HEK293 (cell line): ENCODE results near the gene PNPLA5.

Experiments used
- CTCF ChIA-PET: fragments of 350-600 bp; formaldehyde crosslinking; extraction: SDS; loops from one replicate; lab custom pipeline; 2021; ENCODE audit warnings: antibody characterized with exemption; lab: Yijun Ruan, JAX
- POLR2A ChIA-PET: fragments of 300-600 bp; formaldehyde crosslinking; extraction: SDS; loops from one replicate; lab custom pipeline; 2020; ENCODE audit warnings: antibody characterized with exemption, inconsistent platforms; lab: Yijun Ruan, JAX
- H3K27ac ChIP-seq: fragments of 200-500 bp; sonication (Bioruptor generic); 2 replicates; pipeline ENCODE4 v1.5.1; 2014; ENCODE audit warnings: low read depth, low read length, control low read depth, inconsistent platforms; ENCODE audit errors: extremely low read depth
- H3K36me3 ChIP-seq, 2 experiments: fragments of 200-500 bp in 1 of 2; sonication (Bioruptor generic) in 1 of 2; 1 replicate in 1 of 2; 2 replicates in 1 of 2; pipeline ENCODE4 v1.5.1; 2014 to 2017; ENCODE audit warnings: inconsistent platforms in 2 of 2, low read length in 2 of 2; ENCODE audit not compliant: control insufficient read depth in 2 of 2, insufficient read depth in 1 of 2
- H3K4me1 ChIP-seq: fragments of 200-500 bp; sonication (Bioruptor generic); 2 replicates; pipeline ENCODE4 v1.5.1; 2014; ENCODE audit warnings: mild to moderate bottlenecking, low read length, inconsistent platforms; ENCODE audit not compliant: control insufficient read depth, insufficient read depth
- H3K4me3 ChIP-seq: 2 replicates; pipeline ENCODE4 v1.5.1; 2011; ENCODE audit warnings: low read depth, mild to moderate bottlenecking, control low read depth, low read length, moderate library complexity
- H3K9me3 ChIP-seq: fragments of 200-500 bp; sonication (Bioruptor generic); 2 replicates; pipeline ENCODE4 v1.5.1; 2014; ENCODE audit warnings: low read depth, low read length, inconsistent platforms; ENCODE audit not compliant: control insufficient read depth, insufficient read depth
- GLI4 ChIP-seq: fragments of 450-650 bp; formaldehyde crosslinking; IDR thresholded peaks from 2 replicates; pipeline ENCODE4 v1.5.1; 2016; ENCODE audit warnings: missing biosample characterization, missing genetic modification characterization
- HOXC10 ChIP-seq: sonication (generic); formaldehyde crosslinking; IDR thresholded peaks from 2 replicates; pipeline ENCODE4 v1.8.1; 2023; ENCODE audit warnings: mild to moderate bottlenecking, missing genetic modification reagents
- INSM2 ChIP-seq: fragments of 450-650 bp; formaldehyde crosslinking; IDR thresholded peaks from 2 replicates; pipeline ENCODE4 v1.5.1; 2016; ENCODE audit warnings: missing biosample characterization, missing genetic modification characterization
- KLF1 ChIP-seq: fragments of 450-650 bp; formaldehyde crosslinking; IDR thresholded peaks from 2 replicates; pipeline ENCODE4 v1.5.1; 2016; ENCODE audit warnings: missing biosample characterization, missing genetic modification characterization
- KLF10 ChIP-seq: fragments of 450-650 bp; IDR thresholded peaks from 2 replicates; pipeline ENCODE4 v1.5.1; 2018; ENCODE audit warnings: missing biosample characterization, mild to moderate bottlenecking, missing genetic modification characterization
- SP2 ChIP-seq: fragments of 450-650 bp; formaldehyde crosslinking; IDR thresholded peaks from 2 replicates; pipeline ENCODE4 v1.5.1; 2016; ENCODE audit warnings: missing biosample characterization, missing genetic modification characterization
- ZBTB1 ChIP-seq: fragments of 450-650 bp; formaldehyde crosslinking; IDR thresholded peaks from 2 replicates; pipeline ENCODE4 v1.5.1; 2016; ENCODE audit warnings: missing biosample characterization, missing genetic modification characterization
- ZBTB11 ChIP-seq: fragments of 450-650 bp; formaldehyde crosslinking; conservative IDR thresholded peaks from 2 replicates; pipeline ENCODE4 v1.5.1; 2016; ENCODE audit warnings: low read depth, missing biosample characterization, missing genetic modification characterization
- ZNF146 ChIP-seq: fragments of 450-650 bp; formaldehyde crosslinking; IDR thresholded peaks from 2 replicates; pipeline ENCODE4 v1.5.1; 2016; ENCODE audit warnings: missing biosample characterization, missing genetic modification characterization
- ZNF341 ChIP-seq: fragments of 450-650 bp; formaldehyde crosslinking; IDR thresholded peaks from 2 replicates; pipeline ENCODE4; 2016; ENCODE audit warnings: low read depth, missing biosample characterization, missing genetic modification characterization
- ZNF350 ChIP-seq: fragments of 450-650 bp; formaldehyde crosslinking; IDR thresholded peaks from 2 replicates; pipeline ENCODE4 v1.5.0; 2017; ENCODE audit warnings: missing biosample characterization, mild to moderate bottlenecking, missing genetic modification characterization
- ZNF394 ChIP-seq: fragments of 450-650 bp; formaldehyde crosslinking; IDR thresholded peaks from 2 replicates; pipeline ENCODE4 v1.5.1; 2016; ENCODE audit warnings: missing biosample characterization, missing genetic modification characterization, mild to moderate bottlenecking, moderate library complexity, borderline replicate concordance
- ZNF501 ChIP-seq: fragments of 450-650 bp; formaldehyde crosslinking; IDR thresholded peaks from 2 replicates; pipeline ENCODE4 v1.5.1; 2016; ENCODE audit warnings: missing biosample characterization, missing genetic modification characterization
- ZNF660 ChIP-seq: fragments of 450-650 bp; IDR thresholded peaks from 2 replicates; pipeline ENCODE4 v1.5.1; 2018; ENCODE audit warnings: missing biosample characterization, mild to moderate bottlenecking, missing genetic modification characterization
- ZNF747 ChIP-seq: fragments of 450-650 bp; formaldehyde crosslinking; IDR thresholded peaks from 2 replicates; pipeline ENCODE4 v1.5.1; 2016; ENCODE audit warnings: missing biosample characterization, missing genetic modification characterization
- ZNF792 ChIP-seq: fragments of 450-650 bp; formaldehyde crosslinking; IDR thresholded peaks from 2 replicates; pipeline ENCODE4 v1.5.1; 2016; ENCODE audit warnings: missing biosample characterization, missing genetic modification characterization
- ZNF843 ChIP-seq: fragments of 450-650 bp; formaldehyde crosslinking; IDR thresholded peaks from 2 replicates; pipeline ENCODE4 v1.5.1; 2016; ENCODE audit warnings: missing biosample characterization, missing genetic modification characterization
- TF ChIP-seq, protein P1 (sequence below): fragments of 450-650 bp; formaldehyde crosslinking; conservative IDR thresholded peaks from 2 replicates; pipeline ENCODE4 v1.5.1; 2016; ENCODE audit warnings: low read depth, missing biosample characterization, missing genetic modification characterization
- TF ChIP-seq, protein P2 (sequence below): fragments of 450-650 bp; formaldehyde crosslinking; IDR thresholded peaks from 2 replicates; pipeline ENCODE4 v1.5.1; 2016; ENCODE audit warnings: missing biosample characterization, missing genetic modification characterization
- TF ChIP-seq, protein P3 (sequence below): fragments of 450-650 bp; formaldehyde crosslinking; IDR thresholded peaks from 2 replicates; pipeline ENCODE4 v1.5.1; 2017; ENCODE audit warnings: missing biosample characterization, missing genetic modification characterization

PNPLA5 gene

GRCh38 chr22:43840851-43841250 lies 51.0 kb downstream of the PNPLA5 start:
- Histone ChIP-seq H3K4me3 (no peak overlapping the region), H3K27ac (no peak overlapping the region), H3K36me3 (peaks cover 0 to 31% of the 10 kb centered on the region in 2 experiments; a peak in 1 of 3 replicates), H3K4me1 (no peaks in the 10 kb centered on the region), H3K9me3 (no peaks in the 10 kb centered on the region)
- ChIA-PET CTCF (no interaction called here), POLR2A (interaction anchor here (1.0 kb wide), 1 partner anchor 29 kb away, joined by 3 read pairs; the partner anchor contains the start of gene EFCAB6)
- TF ChIP-seq ZNF660 (tag by site-specific recombination) (no peak), ZNF350 (tag by site-specific recombination) (no peak), KLF10 (tag by site-specific recombination) (no peak), ZNF501 (tag by site-specific recombination) (no peak), HOXC10 (no peak), ZBTB1 (tag by site-specific recombination) (no peak), ZNF843 (tag by site-specific recombination) (no peak), ZNF146 (no peak), ZNF341 (tag by site-specific recombination) (no peak), ZNF747 (tag by site-specific recombination) (no peak), INSM2 (tag by site-specific recombination) (no peak), SP2 (tag by site-specific recombination) (no peak), KLF1 (tag by site-specific recombination) (no peak), ZNF792 (tag by site-specific recombination) (no peak), ZBTB11 (tag by site-specific recombination) (no peak), ZNF394 (no peak), GLI4 (tag by site-specific recombination) (no peak)
- TF ChIP-seq, protein P1, sequence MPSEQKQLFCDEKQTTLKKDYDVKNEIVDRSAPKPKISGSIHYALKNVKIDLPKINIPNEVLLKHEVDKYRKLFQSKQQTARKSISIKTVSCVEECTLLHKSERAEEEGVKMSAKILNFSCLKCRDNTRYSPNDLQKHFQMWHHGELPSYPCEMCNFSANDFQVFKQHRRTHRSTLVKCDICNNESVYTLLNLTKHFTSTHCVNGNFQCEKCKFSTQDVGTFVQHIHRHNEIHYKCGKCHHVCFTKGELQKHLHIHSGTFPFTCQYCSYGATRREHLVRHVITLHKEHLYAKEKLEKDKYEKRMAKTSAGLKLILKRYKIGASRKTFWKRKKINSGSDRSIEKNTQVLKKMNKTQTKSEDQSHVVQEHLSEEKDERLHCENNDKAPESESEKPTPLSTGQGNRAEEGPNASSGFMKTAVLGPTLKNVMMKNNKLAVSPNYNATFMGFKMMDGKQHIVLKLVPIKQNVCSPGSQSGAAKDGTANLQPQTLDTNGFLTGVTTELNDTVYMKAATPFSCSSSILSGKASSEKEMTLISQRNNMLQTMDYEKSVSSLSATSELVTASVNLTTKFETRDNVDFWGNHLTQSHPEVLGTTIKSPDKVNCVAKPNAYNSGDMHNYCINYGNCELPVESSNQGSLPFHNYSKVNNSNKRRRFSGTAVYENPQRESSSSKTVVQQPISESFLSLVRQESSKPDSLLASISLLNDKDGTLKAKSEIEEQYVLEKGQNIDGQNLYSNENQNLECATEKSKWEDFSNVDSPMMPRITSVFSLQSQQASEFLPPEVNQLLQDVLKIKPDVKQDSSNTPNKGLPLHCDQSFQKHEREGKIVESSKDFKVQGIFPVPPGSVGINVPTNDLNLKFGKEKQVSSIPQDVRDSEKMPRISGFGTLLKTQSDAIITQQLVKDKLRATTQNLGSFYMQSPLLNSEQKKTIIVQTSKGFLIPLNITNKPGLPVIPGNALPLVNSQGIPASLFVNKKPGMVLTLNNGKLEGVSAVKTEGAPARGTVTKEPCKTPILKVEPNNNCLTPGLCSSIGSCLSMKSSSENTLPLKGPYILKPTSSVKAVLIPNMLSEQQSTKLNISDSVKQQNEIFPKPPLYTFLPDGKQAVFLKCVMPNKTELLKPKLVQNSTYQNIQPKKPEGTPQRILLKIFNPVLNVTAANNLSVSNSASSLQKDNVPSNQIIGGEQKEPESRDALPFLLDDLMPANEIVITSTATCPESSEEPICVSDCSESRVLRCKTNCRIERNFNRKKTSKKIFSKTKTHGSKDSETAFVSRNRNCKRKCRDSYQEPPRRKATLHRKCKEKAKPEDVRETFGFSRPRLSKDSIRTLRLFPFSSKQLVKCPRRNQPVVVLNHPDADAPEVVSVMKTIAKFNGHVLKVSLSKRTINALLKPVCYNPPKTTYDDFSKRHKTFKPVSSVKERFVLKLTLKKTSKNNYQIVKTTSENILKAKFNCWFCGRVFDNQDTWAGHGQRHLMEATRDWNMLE, result no peak
- TF ChIP-seq, protein P2, sequence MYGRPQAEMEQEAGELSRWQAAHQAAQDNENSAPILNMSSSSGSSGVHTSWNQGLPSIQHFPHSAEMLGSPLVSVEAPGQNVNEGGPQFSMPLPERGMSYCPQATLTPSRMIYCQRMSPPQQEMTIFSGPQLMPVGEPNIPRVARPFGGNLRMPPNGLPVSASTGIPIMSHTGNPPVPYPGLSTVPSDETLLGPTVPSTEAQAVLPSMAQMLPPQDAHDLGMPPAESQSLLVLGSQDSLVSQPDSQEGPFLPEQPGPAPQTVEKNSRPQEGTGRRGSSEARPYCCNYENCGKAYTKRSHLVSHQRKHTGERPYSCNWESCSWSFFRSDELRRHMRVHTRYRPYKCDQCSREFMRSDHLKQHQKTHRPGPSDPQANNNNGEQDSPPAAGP (tag by site-specific recombination), result no peak
- TF ChIP-seq, protein P3, sequence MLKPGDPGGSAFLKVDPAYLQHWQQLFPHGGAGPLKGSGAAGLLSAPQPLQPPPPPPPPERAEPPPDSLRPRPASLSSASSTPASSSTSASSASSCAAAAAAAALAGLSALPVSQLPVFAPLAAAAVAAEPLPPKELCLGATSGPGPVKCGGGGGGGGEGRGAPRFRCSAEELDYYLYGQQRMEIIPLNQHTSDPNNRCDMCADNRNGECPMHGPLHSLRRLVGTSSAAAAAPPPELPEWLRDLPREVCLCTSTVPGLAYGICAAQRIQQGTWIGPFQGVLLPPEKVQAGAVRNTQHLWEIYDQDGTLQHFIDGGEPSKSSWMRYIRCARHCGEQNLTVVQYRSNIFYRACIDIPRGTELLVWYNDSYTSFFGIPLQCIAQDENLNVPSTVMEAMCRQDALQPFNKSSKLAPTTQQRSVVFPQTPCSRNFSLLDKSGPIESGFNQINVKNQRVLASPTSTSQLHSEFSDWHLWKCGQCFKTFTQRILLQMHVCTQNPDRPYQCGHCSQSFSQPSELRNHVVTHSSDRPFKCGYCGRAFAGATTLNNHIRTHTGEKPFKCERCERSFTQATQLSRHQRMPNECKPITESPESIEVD (tag by site-specific recombination), result no peak
